Thymus (tissue), 11 donors: ENCODE measurements around the gene CTSL. TPM values are rescaled to one million over a fixed set of nuclear protein-coding genes. Genes with fewer than 3 reads are reported as not detected.

Source experiments
- DNase-seq, 9 donors: peaks; one replicate each; pipeline ENCODE4 v3.0.0-alpha.2; 2013; ENCODE audit warnings: low spot score in 9 of 9, low read depth in 6 of 9, missing footprints in 1 of 9
- H3K27ac ChIP-seq, 2 donors: one replicate each; pipeline ENCODE4 v1.5.1; 2013; ENCODE audit warnings: control low read depth in 1 of 2, low read depth in 1 of 2, low read length in 1 of 2, mild to moderate bottlenecking in 1 of 2, moderate library complexity in 1 of 2
- H3K27me3 ChIP-seq, 2 donors: one replicate each; pipeline ENCODE4 v1.5.1; 2013; ENCODE audit warnings: low read length in 1 of 2; ENCODE audit not compliant: control insufficient read depth in 2 of 2, insufficient read depth in 1 of 2
- H3K36me3 ChIP-seq, 2 donors: one replicate each; pipeline ENCODE4 v1.5.1; 2013; ENCODE audit warnings: low read length in 1 of 2, mild to moderate bottlenecking in 1 of 2, moderate library complexity in 1 of 2; ENCODE audit not compliant: control insufficient read depth in 2 of 2, insufficient read depth in 2 of 2
- H3K4me1 ChIP-seq, 2 donors: one replicate each; pipeline ENCODE4 v1.5.1; 2013; ENCODE audit warnings: low read length in 2 of 2; ENCODE audit not compliant: control insufficient read depth in 2 of 2, insufficient read depth in 2 of 2
- H3K4me3 ChIP-seq, 2 donors: one replicate each; pipeline ENCODE4 v1.5.1; 2013; ENCODE audit warnings: low read length in 2 of 2, control low read depth in 1 of 2, mild to moderate bottlenecking in 1 of 2
- H3K9me3 ChIP-seq, 2 donors: one replicate each; pipeline ENCODE4 v1.5.1; 2013; ENCODE audit warnings: low read length in 1 of 2, mild to moderate bottlenecking in 1 of 2; ENCODE audit not compliant: control insufficient read depth in 2 of 2, insufficient read depth in 1 of 2
- WGBS: extraction: QIAGEN DNeasy Blood & Tissue Kit; methylation state at CpG from one replicate; pipeline ENCODE4 v1.1.7; 2013; 5-methylcytosine and 5-hydroxymethylcytosine counted together
- polyA plus RNA-seq: library from polyadenylated mRNA; stranded (reverse); fragments of 200-250 nt; gene quantifications from one replicate; pipeline ENCODE4 v1.2.3, GENCODE V29; 2013
- total RNA-seq: library from RNA; stranded (reverse); fragments of 120-200 nt; gene quantifications from one replicate; pipeline ENCODE4 v1.2.4, GENCODE V29; 2013
- donor health status: healthy.

CTSL gene
- total and polyA plus RNA-seq, 2 donors, result 117 to 264 TPM

- Histone ChIP-seq H3K36me3 (no peaks in the 10 kb centered on the region), H3K4me3 (no peak overlapping the region), H3K9me3 (no peaks in the 10 kb centered on the region), H3K27me3 (peaks cover 20 to 50% of the 10 kb centered on the region in 2 donors), H3K4me1 (peaks cover 2 to 11% of the 10 kb centered on the region in 2 donors), H3K27ac (no peak overlapping the region)
- no peak for DNase-seq
- whole genome bisulfite sequencing, result 97% methylated on average over 2 of the region's 2 CpGs
Observed at GRCh38 chr9:87729246-87729645, 3.3 kb downstream of the CTSL start.

DNA sequence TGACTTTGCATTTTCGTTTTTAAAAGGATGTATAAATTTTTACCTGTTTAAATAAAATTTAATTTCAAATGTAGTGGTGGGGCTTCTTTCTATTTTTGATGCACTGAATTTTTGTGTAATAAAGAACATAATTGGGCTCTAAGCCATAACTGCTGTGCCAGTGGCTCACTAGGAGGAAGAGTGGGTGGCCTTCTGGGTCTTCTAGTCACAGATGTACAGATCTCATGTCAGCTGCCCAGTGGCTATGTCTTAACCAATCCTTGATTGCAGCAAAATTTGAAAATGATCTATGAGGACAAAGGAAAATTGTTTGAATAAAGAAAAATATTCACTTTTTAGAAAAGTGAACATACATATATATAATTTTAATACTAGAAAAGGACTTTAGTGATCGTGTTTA is 5.4 kb downstream of the CTSL start:
- Histone ChIP-seq H3K4me1 (peaks cover 0 to 2% of the 10 kb centered on the region in 2 donors), H3K36me3 (no peaks in the 10 kb centered on the region), H3K4me3 (no peak overlapping the region), H3K27ac (no peak overlapping the region), H3K27me3 (peaks cover 11 to 32% of the 10 kb centered on the region in 2 donors), H3K9me3 (no peaks in the 10 kb centered on the region)
- WGBS, result 93% methylated on average over 2 of the region's 2 CpGs
- DNase-seq, result no peak

- Histone ChIP-seq H3K9me3 (no peaks in the 10 kb centered on the region), H3K36me3 (no peaks in the 10 kb centered on the region), H3K27me3 (peaks cover 3 to 22% of the 10 kb centered on the region in 2 donors), H3K4me3 (no peak overlapping the region), H3K4me1 (no peaks in the 10 kb centered on the region), H3K27ac (no peak overlapping the region)
- WGBS, result 90% methylated on average over 1 of the region's 1 CpG
- DNase-seq, result no peak
Observed at GRCh38 chr9:87732344-87732743, 6.4 kb downstream of the CTSL start.

DNA sequence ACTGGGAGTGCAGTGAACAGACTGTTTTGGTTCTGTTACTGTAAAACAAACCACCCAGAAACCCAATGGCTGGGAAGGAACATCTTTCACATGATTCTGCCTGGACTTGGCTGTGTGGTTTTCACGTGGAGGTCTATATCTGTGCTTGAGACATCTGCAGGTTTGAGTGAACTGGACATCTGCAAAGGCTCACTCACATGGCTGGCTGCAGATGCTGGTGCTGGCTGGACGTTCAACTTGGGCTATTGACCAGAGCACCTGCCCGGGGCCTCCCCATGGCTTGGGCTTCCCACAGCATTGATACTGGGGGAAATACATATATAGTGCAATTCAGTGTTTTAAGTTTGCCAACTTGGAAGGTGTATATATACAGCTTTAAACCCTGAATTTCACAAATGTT is 6.8 kb downstream of the CTSL start:
- Histone ChIP-seq H3K4me1 (no peaks in the 10 kb centered on the region), H3K27me3 (peaks cover 0 to 18% of the 10 kb centered on the region in 2 donors), H3K4me3 (no peak overlapping the region), H3K27ac (no peak overlapping the region), H3K9me3 (no peaks in the 10 kb centered on the region), H3K36me3 (no peaks in the 10 kb centered on the region)
- no peak for DNase-seq
- 92% methylated on average over 3 of the region's 3 CpGs for WGBS

GRCh38 chr9:87733273-87734052 is 7.5 kb downstream of the CTSL start:
- 96% methylated on average over 7 of the region's 7 CpGs for WGBS

GRCh38 chr9:87734106-87734505 is 8.2 kb downstream of the CTSL start:
- no peak overlapping the region for H3K27ac ChIP-seq
- H3K4me3 ChIP-seq, result no peak overlapping the region
- no peak for DNase-seq
- 22% methylated on average over 2 of the region's 2 CpGs for WGBS
- no peaks in the 10 kb centered on the region for H3K36me3 ChIP-seq
- no peaks in the 10 kb centered on the region for H3K4me1 ChIP-seq
- H3K27me3 ChIP-seq, result peaks cover 0 to 9% of the 10 kb centered on the region in 2 donors
- H3K9me3 ChIP-seq, result no peaks in the 10 kb centered on the region

More at GRCh38 chr9:87733273-87734052, 7.5 kb downstream of the CTSL start:
- Histone ChIP-seq H3K4me3 (no peak overlapping the region), H3K27ac (no peak overlapping the region), H3K36me3 (no peaks in the 10 kb centered on the region), H3K4me1 (no peaks in the 10 kb centered on the region), H3K27me3 (peaks cover 0 to 11% of the 10 kb centered on the region in 2 donors), H3K9me3 (no peaks in the 10 kb centered on the region)
- no peak for DNase-seq

DNA sequence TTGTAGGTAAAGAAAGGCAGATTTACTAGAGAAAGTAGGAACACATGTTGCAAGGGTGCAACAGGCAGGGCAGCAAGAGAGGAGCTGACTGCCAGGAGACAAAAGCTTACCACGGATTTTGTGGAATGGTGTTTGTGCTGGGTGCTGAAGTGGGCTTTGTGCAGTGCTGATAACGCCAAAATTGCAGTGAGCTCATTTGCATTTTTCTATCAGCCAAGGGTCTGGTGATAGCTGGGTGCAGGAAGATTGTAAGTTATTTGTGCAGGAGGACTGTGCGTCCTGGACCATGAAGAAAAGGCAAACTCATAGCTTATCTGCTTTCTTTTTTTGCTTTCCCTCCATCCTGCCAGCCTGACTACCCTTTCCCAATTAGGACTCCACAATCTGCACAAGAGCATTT is 13.6 kb downstream of the CTSL start:
- Histone ChIP-seq H3K27me3 (peaks cover 0 to 9% of the 10 kb centered on the region in 2 donors), H3K9me3 (no peaks in the 10 kb centered on the region), H3K4me1 (no peaks in the 10 kb centered on the region), H3K4me3 (no peak overlapping the region), H3K27ac (no peak overlapping the region), H3K36me3 (no peaks in the 10 kb centered on the region)
- no peak for DNase-seq
- WGBS, result 91% methylated on average over 3 of the region's 3 CpGs

- H3K36me3 ChIP-seq, result no peaks in the 10 kb centered on the region
- H3K4me3 ChIP-seq, result no peak overlapping the region
- WGBS, result 63% methylated on average over 3 of the region's 3 CpGs
- H3K27me3 ChIP-seq, result peaks cover 0 to 9% of the 10 kb centered on the region in 2 donors
- H3K4me1 ChIP-seq, result no peaks in the 10 kb centered on the region
- no peaks in the 10 kb centered on the region for H3K9me3 ChIP-seq
- DNase-seq, result no peak
- H3K27ac ChIP-seq, result no peak overlapping the region
Observed at GRCh38 chr9:87740209-87740608, 14.3 kb downstream of the CTSL start.

GRCh38 chr9:87741326-87741725 is 15.4 kb downstream of the CTSL start:
- no peak overlapping the region for H3K27ac ChIP-seq
- 41% methylated on average over 4 of the region's 4 CpGs for WGBS
- peaks cover 0 to 9% of the 10 kb centered on the region in 2 donors for H3K27me3 ChIP-seq
- no peak for DNase-seq
- no peaks in the 10 kb centered on the region for H3K4me1 ChIP-seq
- H3K4me3 ChIP-seq, result no peak overlapping the region
- no peaks in the 10 kb centered on the region for H3K9me3 ChIP-seq
- H3K36me3 ChIP-seq, result no peaks in the 10 kb centered on the region
